Measurements from ENCODE around the gene NKX2-4. TPM values are rescaled to one million over a fixed set of nuclear protein-coding genes. Genes with fewer than 3 reads are reported as not detected.
"Not testable (repeated sequence)": the region's sequence is repeated elsewhere in the genome, so short reads cannot be mapped to it uniquely, and the experiment has no call there.

The NKX2-4 gene
- total RNA-seq (2014; rRNA removed; shearing (Covaris generic)), result not detected in 2 replicates

- no peak for DNase-seq (ENCODE audit: low spot score)
These were observed at the start of gene NKX2-4 for GRCh38 chr20:21397341-21398108. Gene NKX2-4 (minus strand): TSS chr20:21397526. CDS start chr20:21397399, 127 bp downstream.

DNA sequence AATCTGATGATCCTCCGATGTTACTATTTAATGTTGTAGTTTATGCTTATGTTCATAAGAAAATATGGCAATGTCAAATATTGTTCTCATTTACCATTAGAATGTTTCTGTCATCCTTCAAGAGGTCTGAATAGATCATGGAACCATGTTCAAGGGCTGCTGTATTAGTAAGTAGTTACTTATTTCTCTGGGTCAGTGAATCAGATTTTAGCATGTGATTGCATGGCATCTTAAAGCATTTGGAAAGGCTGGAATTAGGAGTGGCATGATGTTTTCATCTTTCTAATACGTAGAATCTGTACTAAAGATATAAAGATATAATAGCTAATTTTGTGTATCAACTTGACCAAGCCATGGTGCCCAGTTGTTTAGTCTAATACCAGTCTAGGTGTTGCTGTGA is 40.5 kb upstream of the NKX2-4 start:
- no peak for DNase-seq (ENCODE audit: low spot score)

- no peak for DNase-seq (ENCODE audit: low spot score)
These were observed 39.9 kb upstream of the NKX2-4 start for GRCh38 chr20:21437248-21437647.

DNA sequence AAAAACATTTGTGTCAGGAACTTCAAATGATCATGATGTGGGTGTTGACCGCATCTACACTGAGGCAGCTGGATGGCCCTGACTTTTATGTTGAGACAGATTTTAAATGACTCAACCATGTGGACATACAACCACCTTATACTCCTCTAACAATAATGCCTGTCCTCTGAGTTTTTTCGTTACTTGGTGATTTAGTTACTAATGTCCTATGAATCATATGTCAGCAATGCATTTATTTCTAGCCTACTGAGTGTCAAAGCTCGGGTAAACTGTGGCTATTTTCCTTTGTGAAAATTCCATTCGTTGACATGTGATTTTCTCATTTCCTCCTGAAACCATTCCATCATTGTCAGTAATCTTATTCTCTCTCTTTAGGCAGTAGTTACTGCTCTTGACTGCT is 38.9 kb upstream of the NKX2-4 start:
- DNase-seq (ENCODE audit: low spot score), result peak; percentile 96

GRCh38 chr20:21435576-21435975 is 38.2 kb upstream of the NKX2-4 start:
- DNase-seq (ENCODE audit: low spot score), result peak; percentile 36

DNA sequence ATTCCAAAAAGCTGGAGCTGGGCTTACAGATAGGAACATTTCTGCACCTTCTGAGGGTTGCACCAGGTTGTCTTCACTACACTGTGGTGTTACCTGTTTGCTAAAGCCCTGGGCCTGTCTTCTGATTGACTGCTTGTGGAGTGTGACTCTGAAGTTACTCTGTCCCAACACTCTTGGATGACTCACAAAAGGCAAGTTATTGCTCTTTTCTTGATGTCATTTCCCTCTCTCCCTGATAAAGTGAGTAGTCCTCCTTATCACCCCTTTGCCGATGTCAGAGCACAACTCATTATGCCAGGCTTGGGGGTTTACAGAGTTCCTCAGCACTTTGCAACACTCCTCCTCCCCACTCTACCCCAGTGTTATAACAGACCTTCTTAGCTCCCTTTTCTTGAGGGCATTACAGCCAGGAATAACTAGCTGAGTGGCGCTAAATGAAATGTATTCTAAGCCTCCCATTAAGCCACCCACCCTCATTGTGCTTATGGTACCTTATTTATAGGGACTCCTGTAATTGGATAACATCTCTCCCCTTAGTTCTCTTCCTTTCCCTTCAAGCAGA is 36.1 kb upstream of the NKX2-4 start:
- DNase-seq (ENCODE audit: low spot score), result peak; percentile 86

DNA sequence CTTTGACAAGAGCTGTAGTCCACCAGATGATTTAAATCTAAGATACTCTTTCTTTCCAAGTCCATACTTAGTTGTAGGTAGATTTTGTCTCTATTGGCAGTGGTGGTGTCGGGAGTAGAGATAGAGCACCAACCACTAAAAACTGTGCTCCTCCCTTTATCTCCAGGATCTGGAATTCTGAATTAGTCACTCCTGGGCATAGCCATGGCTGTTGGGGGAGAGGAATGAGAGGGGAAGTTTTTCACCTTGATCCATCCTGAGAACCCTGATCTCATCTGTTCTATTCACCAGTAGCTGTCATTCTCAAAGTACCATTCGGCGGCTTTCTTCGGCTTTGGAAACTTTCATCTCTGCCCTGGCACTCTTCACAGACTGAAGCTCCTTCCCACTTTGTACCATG is 35.6 kb upstream of the NKX2-4 start:
- peak; percentile 67 for DNase-seq (ENCODE audit: low spot score)

- no peak for DNase-seq (ENCODE audit: low spot score)
These were observed 32.7 kb upstream of the NKX2-4 start for GRCh38 chr20:21430020-21430419.

DNA sequence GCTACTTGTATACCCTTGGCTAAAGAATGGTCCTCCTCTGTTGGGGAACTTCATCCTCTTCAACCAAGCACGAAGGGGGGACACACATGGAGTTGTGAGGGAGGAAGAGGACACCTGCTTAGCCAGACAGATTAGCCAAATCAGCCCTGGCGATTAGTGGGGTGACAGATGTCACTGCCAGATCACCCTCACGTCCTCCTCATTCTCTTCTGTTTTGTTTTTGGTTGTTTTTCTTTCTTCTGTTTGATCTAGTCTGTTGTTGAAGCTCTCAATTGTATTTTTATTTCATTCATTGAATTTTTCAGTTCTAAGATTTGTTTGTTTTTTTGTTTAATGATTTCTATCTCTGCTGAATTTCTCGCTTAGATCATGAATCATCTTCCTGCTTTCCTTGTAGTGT is 27.5 kb upstream of the NKX2-4 start:
- DNase-seq (ENCODE audit: low spot score), result no peak

GRCh38 chr20:21423712-21424111 is 26.4 kb upstream of the NKX2-4 start:
- not testable (repeated sequence) for DNase-seq (ENCODE audit: low spot score)

- DNase-seq (ENCODE audit: low spot score), result no peak
These were observed 24.4 kb upstream of the NKX2-4 start for GRCh38 chr20:21421601-21422236.

GRCh38 chr20:21419147-21419546 is 21.8 kb upstream of the NKX2-4 start:
- DNase-seq (ENCODE audit: low spot score), result not testable (repeated sequence)

DNA sequence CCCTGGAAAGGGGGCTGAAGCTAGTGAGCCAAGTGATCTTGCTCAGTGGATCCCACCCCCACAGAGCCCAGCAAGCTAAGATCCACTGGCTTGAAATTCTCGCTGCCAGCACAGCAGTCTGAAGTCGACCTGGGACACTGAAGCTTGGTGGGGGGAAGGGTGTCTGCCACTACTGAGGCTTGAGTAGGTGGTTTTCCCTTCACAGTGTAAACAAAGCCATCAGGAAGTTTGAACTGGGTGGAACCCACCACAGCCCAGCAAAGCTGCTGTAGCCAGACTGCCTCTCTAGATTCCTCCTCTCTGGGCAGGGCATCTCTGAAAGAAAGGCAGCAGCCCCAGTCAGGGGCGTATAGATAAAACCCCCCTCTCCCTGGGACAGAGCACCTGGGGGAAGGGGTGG is 16.7 kb upstream of the NKX2-4 start:
- not testable (repeated sequence) for DNase-seq (ENCODE audit: low spot score)

DNA sequence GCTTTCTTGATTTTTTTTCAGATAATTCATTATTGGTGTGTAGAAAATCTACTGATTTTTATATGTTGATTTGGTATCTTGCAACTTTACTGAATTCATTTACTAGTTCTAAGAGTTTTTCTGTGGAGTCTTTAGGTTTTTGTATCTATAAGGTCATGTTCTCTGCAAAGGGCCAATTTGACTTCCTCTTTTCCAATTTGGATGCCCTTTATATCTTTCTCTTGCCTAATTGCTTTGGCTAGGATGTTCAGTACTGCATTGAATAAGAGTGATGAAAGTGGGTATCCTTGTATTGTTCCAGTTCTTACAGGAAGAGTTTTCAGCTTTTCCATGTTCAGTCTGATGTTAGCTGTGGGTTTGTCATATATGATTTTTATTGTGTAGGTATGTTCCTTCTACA is 14.4 kb upstream of the NKX2-4 start:
- no peak for DNase-seq (ENCODE audit: low spot score)

DNA sequence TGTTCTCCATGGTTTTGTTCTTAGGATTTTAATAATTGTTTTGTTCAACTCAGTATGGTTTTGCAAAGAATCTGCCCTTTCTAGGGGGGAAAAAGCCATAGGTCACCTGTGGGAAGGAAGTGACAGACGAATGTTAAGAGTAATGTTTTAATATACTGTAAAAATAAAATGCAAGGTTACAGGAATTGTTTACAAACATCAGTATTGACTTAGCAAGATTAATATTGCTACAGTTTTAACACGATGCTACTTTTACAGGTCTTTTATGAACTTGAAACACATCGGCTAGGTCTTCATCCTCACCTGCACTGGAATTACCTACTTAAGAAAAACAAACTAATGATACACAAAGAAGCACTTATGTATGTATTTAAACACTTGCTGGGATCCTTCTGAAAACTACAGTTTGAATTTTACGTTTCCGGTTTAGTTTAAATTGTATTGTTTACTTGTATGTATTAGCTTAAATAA is 1.7 kb upstream of the NKX2-4 start:
- no peak for DNase-seq (ENCODE audit: low spot score)

- no peak for DNase-seq (ENCODE audit: low spot score)
These were observed 1.0 kb upstream of the NKX2-4 start for GRCh38 chr20:21398109-21399004.

DNA sequence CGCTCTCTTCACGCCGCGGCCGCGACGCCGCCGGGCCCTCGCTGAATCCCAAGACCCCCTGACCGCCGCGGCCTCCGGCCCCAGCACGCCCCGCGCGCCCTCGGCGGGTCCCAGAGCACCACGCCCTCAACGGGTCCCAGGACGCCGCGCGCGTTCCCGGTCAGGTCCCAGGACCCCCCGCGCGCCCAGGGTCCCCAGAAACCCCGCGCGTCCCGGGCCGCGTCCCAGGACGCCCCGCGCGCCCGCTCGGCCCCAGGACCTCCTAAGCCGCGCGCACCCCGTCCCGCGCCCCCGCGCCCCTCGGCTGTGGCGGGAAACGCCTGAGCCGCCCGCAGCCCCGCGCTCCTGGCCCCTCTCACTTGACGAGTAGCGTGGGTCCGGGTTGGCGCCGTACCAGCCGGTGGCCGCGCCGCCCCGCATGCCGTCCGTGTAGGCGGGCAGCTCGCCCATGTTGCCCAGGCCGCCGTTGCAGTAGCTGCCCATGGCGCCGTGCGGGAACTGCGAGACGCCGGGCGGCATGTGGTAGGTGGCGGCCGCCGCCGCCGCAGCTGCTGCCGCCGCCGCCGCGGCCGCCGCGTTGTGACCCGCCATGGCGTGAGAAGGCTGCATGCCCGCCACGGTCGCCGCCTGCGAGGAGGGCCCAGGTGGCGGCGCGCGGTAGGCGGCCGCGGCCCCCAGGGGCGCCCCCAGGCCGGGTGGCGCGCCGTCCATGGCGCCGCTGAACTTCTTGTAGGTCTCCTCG is 556 bp downstream of the NKX2-4 start:
- DNase-seq (ENCODE audit: low spot score), result no peak

DNA sequence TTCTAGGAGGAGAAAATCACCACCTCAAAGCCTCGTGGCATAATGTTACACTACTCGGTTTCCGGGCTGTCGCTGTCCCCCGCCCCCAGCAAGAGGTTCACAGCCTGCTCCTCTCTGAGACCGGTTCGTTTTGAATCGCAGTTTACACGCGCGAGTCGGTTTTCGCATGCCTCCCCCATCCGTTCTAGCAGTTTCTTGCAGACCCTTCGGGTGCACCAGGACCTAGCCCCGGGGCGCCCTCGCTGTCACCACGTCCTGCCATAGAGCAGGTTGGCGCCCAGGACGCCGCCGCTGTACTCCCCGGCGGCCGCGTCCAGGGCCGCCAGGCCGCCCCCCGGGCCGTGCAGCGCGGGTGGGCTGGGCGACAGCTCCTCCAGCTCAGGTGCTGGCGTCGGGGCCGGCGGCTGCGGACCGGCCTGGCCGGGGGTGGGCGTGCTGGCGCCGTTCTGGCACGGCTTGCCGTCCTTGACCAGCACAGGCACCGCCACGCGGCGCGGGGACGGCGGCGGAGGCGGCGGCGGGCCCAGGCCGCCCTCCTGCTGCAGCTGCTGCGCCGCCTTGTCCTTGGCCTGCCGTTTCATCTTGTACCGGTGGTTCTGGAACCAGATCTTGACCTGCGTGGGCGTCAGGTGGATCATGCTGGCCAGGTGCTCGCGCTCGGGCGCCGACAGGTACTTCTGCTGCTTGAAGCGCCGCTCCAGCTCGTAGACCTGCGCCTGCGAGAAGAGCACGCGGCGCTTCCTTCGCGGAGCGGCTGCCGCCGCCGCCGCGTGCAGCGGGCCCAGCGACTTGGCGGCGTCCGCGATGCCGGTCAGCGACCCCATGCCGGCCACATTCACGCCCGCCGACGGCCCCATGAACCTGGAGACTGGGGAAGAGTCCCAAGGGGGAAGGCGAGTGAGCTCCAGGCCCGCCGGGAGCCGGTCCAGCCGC is 1.4 kb downstream of the NKX2-4 start:
- no peak for DNase-seq (ENCODE audit: low spot score)

DNA sequence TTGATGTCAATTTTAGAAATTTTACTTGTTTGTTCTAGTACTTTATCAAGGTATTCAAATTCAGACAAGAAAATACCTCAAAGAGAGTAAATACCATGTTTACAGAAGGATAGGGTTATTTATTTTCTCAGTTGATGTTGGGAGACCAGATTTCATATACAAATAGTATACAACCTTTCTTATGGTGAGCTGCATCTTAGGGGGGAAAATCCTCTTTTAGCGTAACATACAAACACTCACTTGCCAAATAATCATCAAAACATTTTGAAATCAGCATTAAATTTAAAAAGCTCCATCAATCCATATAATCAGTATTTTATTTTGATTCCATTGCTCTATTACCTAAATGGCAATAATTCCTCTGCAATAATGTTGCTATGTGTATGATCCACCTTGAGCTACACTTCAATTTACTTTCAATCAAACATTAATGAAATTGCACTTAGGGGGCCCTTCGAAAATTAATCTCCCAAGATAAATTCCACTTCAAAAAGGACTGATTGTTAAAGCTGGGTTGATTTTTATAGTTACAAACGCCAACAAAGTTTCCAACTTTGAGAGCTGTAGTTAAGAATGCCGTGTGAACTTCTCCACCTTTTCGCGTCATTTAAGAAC is 2.2 kb downstream of the NKX2-4 start:
- DNase-seq (ENCODE audit: low spot score), result no peak

DNA sequence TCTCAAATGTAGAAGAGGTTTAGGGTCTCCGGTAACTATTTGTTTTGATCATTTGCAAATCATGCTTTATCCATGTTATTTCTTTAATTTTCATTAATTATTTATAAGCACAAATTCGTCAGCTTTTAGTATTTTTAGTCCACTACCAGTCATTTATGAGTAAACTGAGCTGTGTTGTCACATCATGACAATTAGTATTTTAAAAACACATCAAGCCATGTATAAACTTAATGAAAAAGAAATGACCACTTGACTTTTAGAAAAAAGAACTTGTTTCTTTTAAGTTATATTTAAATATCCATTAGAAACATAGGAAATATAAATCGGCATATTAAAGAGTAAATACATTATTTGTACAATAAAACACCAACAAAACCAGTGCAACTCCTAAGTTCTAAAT is 2.8 kb downstream of the NKX2-4 start:
- DNase-seq (ENCODE audit: low spot score), result no peak
